SK-N-SH treated with all-trans-retinoic acid at 6 μM for 48 hours (cell line): ENCODE results near the gene LRMDA.

ENCODE experiments used
- ATAC-seq: fragments of 200-7000 bp; cut with Tn5 transposase; 3 replicates; pipeline ENCODE4 v1.9.1; 2020; ENCODE audit warnings: mild to moderate bottlenecking, moderate library complexity
- ARNTL ChIP-seq: fragments of 450-650 bp; formaldehyde crosslinking; IDR thresholded peaks from 2 replicates; pipeline ENCODE4 v1.5.0; 2020; ENCODE audit warnings: low read depth, mild to moderate bottlenecking, moderate library complexity, borderline replicate concordance
- BACH2 ChIP-seq: fragments of 250-450 bp; sonication (Bioruptor Pico); IDR thresholded peaks from 2 replicates; pipeline ENCODE4 v1.9.0; 2021; ENCODE audit warnings: mild to moderate bottlenecking, borderline replicate concordance
- CSDC2 ChIP-seq: fragments of 250-450 bp; sonication (Bioruptor Pico); IDR thresholded peaks from 2 replicates; pipeline ENCODE4 v1.5.0; 2020; ENCODE audit warnings: mild to moderate bottlenecking, moderate library complexity
- CSRNP3 ChIP-seq: fragments of 250-450 bp; sonication (Bioruptor Pico); IDR thresholded peaks from 2 replicates; pipeline ENCODE4 v1.5.1; 2021; ENCODE audit warnings: mild to moderate bottlenecking, moderate library complexity
- ESRRG ChIP-seq: fragments of 250-450 bp; sonication (Bioruptor Pico); IDR thresholded peaks from 2 replicates; pipeline ENCODE4 v1.6.1; 2021; ENCODE audit warnings: mild to moderate bottlenecking
- GLIS3 ChIP-seq: fragments of 250-450 bp; sonication (Bioruptor Pico); IDR thresholded peaks from 2 replicates; pipeline ENCODE4 v1.5.0; 2020; ENCODE audit warnings: mild to moderate bottlenecking, moderate library complexity
- ISL1 ChIP-seq: fragments of 250-450 bp; sonication (Bioruptor Pico); IDR thresholded peaks from 2 replicates; pipeline ENCODE4 v2.1.2; 2022; ENCODE audit warnings: mild to moderate bottlenecking, moderate library complexity
- PATZ1 ChIP-seq: fragments of 250-450 bp; sonication (Bioruptor Pico); IDR thresholded peaks from 2 replicates; pipeline ENCODE4 v1.8.0; 2020; ENCODE audit warnings: mild to moderate bottlenecking, moderate library complexity, borderline replicate concordance
- POU6F1 ChIP-seq: fragments of 250-450 bp; sonication (Bioruptor Pico); IDR thresholded peaks from 2 replicates; pipeline ENCODE4 v1.8.0; 2021; ENCODE audit warnings: low read depth, mild to moderate bottlenecking, moderate library complexity, borderline replicate concordance
- PPARA ChIP-seq: fragments of 250-450 bp; sonication (Bioruptor Pico); IDR thresholded peaks from 2 replicates; pipeline ENCODE4 v1.5.0; 2020; ENCODE audit warnings: mild to moderate bottlenecking, borderline replicate concordance
- RARB ChIP-seq: fragments of 250-450 bp; sonication (Bioruptor Pico); IDR thresholded peaks from 2 replicates; pipeline ENCODE4 v1.8.0; 2021; ENCODE audit warnings: mild to moderate bottlenecking, moderate library complexity
- SNAI2 ChIP-seq: fragments of 250-450 bp; sonication (Bioruptor Pico); IDR thresholded peaks from 2 replicates; pipeline ENCODE4 v1.5.0; 2020; ENCODE audit warnings: mild to moderate bottlenecking, moderate library complexity
- TCF4 ChIP-seq: fragments of 250-450 bp; sonication (Bioruptor Pico); IDR thresholded peaks from 2 replicates; pipeline ENCODE4 v1.8.0; 2021; ENCODE audit warnings: mild to moderate bottlenecking, moderate library complexity, borderline replicate concordance
- TOX ChIP-seq: fragments of 250-450 bp; sonication (Bioruptor Pico); IDR thresholded peaks from 2 replicates; pipeline ENCODE4 v1.8.0; 2021; ENCODE audit warnings: mild to moderate bottlenecking, moderate library complexity, borderline replicate concordance
- TSHZ2 ChIP-seq: fragments of 250-450 bp; sonication (Bioruptor Pico); IDR thresholded peaks from 2 replicates; pipeline ENCODE4 v1.5.0; 2020; ENCODE audit warnings: mild to moderate bottlenecking, moderate library complexity
- ZC3H10 ChIP-seq: fragments of 250-450 bp; sonication (Bioruptor Pico); IDR thresholded peaks from 2 replicates; pipeline ENCODE4 v1.5.1; 2021; ENCODE audit warnings: mild to moderate bottlenecking, moderate library complexity
- ZFP3 ChIP-seq: fragments of 250-450 bp; sonication (Bioruptor Pico); IDR thresholded peaks from 2 replicates; pipeline ENCODE4 v1.5.0; 2020; ENCODE audit warnings: mild to moderate bottlenecking, moderate library complexity
- ZFP30 ChIP-seq: fragments of 450-650 bp; formaldehyde crosslinking; IDR thresholded peaks from 2 replicates; pipeline ENCODE4 v1.5.0; 2022; ENCODE audit warnings: mild to moderate bottlenecking, moderate library complexity
- ZNF565 ChIP-seq: fragments of 450-650 bp; formaldehyde crosslinking; conservative IDR thresholded peaks from 2 replicates; pipeline ENCODE4 v1.5.0; 2020; ENCODE audit warnings: low read depth, mild to moderate bottlenecking, moderate library complexity
- ZNF70 ChIP-seq: fragments of 450-650 bp; formaldehyde crosslinking; IDR thresholded peaks from 2 replicates; pipeline ENCODE4 v1.5.0; 2020; ENCODE audit warnings: mild to moderate bottlenecking, moderate library complexity
- ZNF8 ChIP-seq: fragments of 450-650 bp; formaldehyde crosslinking; IDR thresholded peaks from 2 replicates; pipeline ENCODE4 v1.5.0; 2020; ENCODE audit warnings: mild to moderate bottlenecking, moderate library complexity

The LRMDA gene

GRCh38 chr10:75443362-75443761, 11.9 kb downstream of the LRMDA start:
- no peak for ATAC-seq
- TF ChIP-seq PATZ1 (CRISPR knock-in tag): no peak
- TF ChIP-seq CSDC2 (CRISPR knock-in tag): no peak
- no peak for TF ChIP-seq ZFP3 (CRISPR knock-in tag)
- no peak for TF ChIP-seq ZNF565 (CRISPR knock-in tag)
- no peak for TF ChIP-seq TCF4 (CRISPR knock-in tag)
- no peak for TF ChIP-seq CSRNP3 (CRISPR knock-in tag)
- no peak for TF ChIP-seq ZC3H10 (CRISPR knock-in tag)
- TF ChIP-seq GLIS3: no peak
- TF ChIP-seq ESRRG (CRISPR knock-in tag): no peak
- no peak for TF ChIP-seq ZNF70 (CRISPR knock-in tag)
- TF ChIP-seq ISL1: no peak
- TF ChIP-seq ARNTL: no peak
- TF ChIP-seq RARB (CRISPR knock-in tag): no peak
- no peak for TF ChIP-seq PPARA (CRISPR knock-in tag)
- no peak for TF ChIP-seq TOX (CRISPR knock-in tag)
- TF ChIP-seq TSHZ2 (CRISPR knock-in tag): no peak
- no peak for TF ChIP-seq POU6F1 (CRISPR knock-in tag)
- TF ChIP-seq ZFP30 (CRISPR knock-in tag): no peak
- TF ChIP-seq SNAI2 (CRISPR knock-in tag): no peak
- no peak for TF ChIP-seq BACH2

GRCh38 chr10:75444781-75445386, 13.5 kb downstream of the LRMDA start:
- no peak for TF ChIP-seq TCF4 (CRISPR knock-in tag)
- no peak for TF ChIP-seq RARB (CRISPR knock-in tag)
- TF ChIP-seq TOX (CRISPR knock-in tag): no peak
- TF ChIP-seq CSRNP3 (CRISPR knock-in tag): no peak
- no peak for TF ChIP-seq ZNF8
- no peak for TF ChIP-seq ZFP3 (CRISPR knock-in tag)
- no peak for TF ChIP-seq ZC3H10 (CRISPR knock-in tag)
- TF ChIP-seq GLIS3: no peak
- no peak for TF ChIP-seq TSHZ2 (CRISPR knock-in tag)
- no peak for TF ChIP-seq BACH2
- TF ChIP-seq ZNF565 (CRISPR knock-in tag): no peak
- ATAC-seq: no peak
